GM18868 (cell line): ENCODE measurements around the gene KCTD4.
"Not testable (repeated sequence)": the region's sequence is repeated elsewhere in the genome, so short reads cannot be mapped to it uniquely, and the experiment has no call there.

Experiments used
- ATAC-seq: cut with Tn5 transposase; IDR thresholded peaks from one replicate; pipeline ENCODE4 v1.9.1; 2021; ENCODE audit warnings: mild to moderate bottlenecking, moderate library complexity; ENCODE audit not compliant: unreplicated experiment

KCTD4 gene

GRCh38 chr13:45200701-45201232, at the start of gene KCTD4:
Gene KCTD4, minus strand, starts transcription at chr13:45201045. Its CDS starts 6,478 bp downstream, at chr13:45194567.
- no peak for ATAC-seq

GRCh38 chr13:45249662-45250061, 48.8 kb upstream of the KCTD4 start:
- no peak for ATAC-seq

- not testable (repeated sequence) for ATAC-seq
Measured at GRCh38 chr13:45244736-45245135, 43.9 kb upstream of the KCTD4 start.

- ATAC-seq: no peak
Measured at GRCh38 chr13:45243077-45243476, 42.2 kb upstream of the KCTD4 start.

GRCh38 chr13:45242524-45242923, 41.7 kb upstream of the KCTD4 start:
- ATAC-seq: no peak

- ATAC-seq: no peak
Measured at GRCh38 chr13:45242070-45242469, 41.2 kb upstream of the KCTD4 start.

- no peak for ATAC-seq
Measured at GRCh38 chr13:45240143-45240542, 39.3 kb upstream of the KCTD4 start.

GRCh38 chr13:45238945-45239795, 38.3 kb upstream of the KCTD4 start:
- no peak for ATAC-seq

- no peak for ATAC-seq
Measured at GRCh38 chr13:45232591-45232990, 31.7 kb upstream of the KCTD4 start.

GRCh38 chr13:45231722-45232121, 30.9 kb upstream of the KCTD4 start:
- no peak for ATAC-seq

GRCh38 chr13:45231305-45231704, 30.5 kb upstream of the KCTD4 start:
- ATAC-seq: no peak

- no peak for ATAC-seq
Measured at GRCh38 chr13:45229172-45229571, 28.3 kb upstream of the KCTD4 start.

- ATAC-seq: no peak
Measured at GRCh38 chr13:45228002-45228401, 27.2 kb upstream of the KCTD4 start.

- ATAC-seq: no peak
Measured at GRCh38 chr13:45226024-45226423, 25.2 kb upstream of the KCTD4 start.

- no peak for ATAC-seq
Measured at GRCh38 chr13:45225370-45225769, 24.5 kb upstream of the KCTD4 start.

- ATAC-seq: no peak
Measured at GRCh38 chr13:45224176-45224575, 23.3 kb upstream of the KCTD4 start.

GRCh38 chr13:45222919-45223318, 22.1 kb upstream of the KCTD4 start:
- no peak for ATAC-seq

GRCh38 chr13:45222516-45222915, 21.7 kb upstream of the KCTD4 start:
- ATAC-seq: no peak

- ATAC-seq: no peak
Measured at GRCh38 chr13:45220403-45220802, 19.6 kb upstream of the KCTD4 start.

GRCh38 chr13:45219938-45220375, 19.1 kb upstream of the KCTD4 start:
- ATAC-seq: no peak

- no peak for ATAC-seq
Measured at GRCh38 chr13:45219123-45219891, 18.5 kb upstream of the KCTD4 start.

- ATAC-seq: no peak
Measured at GRCh38 chr13:45218689-45219088, 17.8 kb upstream of the KCTD4 start.
